Measurements from ENCODE around the gene ARID5B.

Gene ARID5B

DNA sequence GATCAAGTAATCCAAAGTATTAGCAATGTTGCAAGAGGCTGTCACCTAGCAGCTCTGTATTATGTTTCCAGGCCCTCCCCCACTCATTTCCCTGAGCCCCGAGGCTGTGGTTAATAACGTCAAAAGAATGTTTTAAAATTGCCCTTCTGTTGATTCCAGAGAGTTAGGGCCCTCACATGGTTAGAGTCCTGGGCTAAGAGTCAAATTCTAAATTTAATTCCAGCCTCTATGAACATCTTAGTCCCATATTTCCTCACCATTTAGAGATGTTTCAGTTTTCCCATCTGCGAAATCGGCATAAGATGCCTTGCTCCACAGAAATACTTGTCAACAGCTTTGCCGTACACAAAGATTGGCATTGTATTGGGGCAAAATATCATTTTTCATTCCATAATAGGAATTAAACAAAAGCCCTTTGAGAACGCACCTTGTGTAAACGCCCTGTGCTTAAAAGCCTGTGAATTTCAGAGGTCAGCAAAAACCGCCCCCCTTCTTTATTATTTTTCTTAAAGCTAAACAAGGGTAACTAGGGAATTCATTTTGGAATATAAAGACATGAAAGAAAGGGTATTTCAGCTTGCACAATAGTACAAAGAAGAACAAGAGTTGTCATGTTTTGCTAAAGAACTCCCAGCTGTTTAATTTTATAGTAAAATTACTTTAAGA is 135.8 kb downstream of the ARID5B start:
- DNase-seq: no peak

DNA sequence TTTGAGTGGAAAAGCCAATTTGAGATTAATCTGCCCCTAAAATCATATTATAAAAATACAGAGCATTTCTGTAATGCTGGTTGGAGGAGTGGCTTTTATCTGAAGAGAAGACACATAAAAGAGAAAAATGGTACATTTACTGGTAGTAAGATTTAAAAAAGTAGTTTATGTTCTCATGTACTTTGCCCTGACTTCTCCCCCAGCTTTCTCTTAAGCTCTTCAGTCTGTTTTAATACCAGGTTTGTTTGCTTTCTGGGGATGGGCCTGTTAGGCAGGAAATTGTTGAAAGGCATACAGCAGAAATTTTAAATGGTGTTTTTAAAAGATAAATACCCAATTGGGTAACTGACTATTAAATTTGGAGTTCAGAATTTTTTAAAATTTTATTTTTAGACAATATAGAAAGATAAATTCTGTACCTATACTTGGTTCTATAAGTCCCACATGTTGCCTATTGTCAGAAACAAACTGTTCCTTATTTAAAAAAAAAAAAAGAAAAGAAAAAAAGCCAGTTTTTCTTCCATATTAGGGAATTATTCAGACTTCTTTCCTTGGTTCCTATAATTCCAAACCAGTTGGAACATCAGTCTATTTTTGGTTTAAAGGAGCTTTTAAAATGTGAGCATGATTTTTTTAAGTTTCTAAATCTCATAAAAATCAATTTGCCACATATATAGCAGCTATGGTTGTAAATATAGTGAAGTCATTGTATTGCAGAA is 136.6 kb downstream of the ARID5B start:
- DNase-seq: no peak

DNA sequence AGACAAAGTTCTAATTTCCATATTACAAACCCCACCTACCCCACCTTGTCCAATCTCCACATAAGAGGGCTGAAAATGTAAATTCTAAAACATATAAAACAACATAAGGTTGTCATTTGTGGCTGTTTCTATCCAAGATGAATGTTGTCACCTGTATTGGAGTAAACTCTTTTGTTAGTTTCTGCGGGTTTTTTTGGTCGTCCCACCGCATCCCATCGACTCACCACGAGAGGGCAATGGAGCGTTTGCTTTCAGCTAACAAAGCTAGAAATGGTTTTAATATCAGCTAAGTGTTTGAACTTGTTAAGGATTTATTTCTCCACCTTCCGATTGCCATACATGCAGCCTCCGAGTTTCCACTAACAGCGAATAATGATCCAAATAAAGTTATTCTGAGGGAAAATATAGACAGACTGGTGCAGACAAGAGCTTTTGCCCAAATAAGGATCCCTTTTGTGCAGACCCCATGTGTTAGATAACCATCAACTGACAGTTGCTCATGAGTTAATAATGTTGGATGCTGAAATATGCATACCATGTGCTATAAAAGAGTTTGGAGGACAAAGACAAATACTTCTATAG is 137.2 kb downstream of the ARID5B start:
- peak; percentile 51 to 87 for DNase-seq

DNA sequence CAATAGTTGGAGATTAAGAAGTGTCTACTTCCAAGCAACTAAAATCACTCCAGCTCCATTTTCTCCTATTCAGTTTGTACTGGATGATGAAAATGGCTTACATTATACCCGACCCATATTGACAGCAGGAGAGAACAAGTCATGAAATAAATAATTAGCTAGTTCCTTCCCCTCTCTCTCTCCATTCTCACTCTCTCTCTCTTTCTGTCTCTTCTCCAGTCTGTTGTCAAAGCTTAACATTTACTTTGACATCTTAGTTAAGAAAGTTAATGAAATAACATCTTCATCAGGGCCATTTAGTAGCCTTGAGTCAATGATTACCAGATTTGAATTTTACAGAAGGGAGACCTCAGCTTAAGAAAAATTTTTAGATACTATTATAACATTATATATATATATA is 138.5 kb downstream of the ARID5B start:
- DNase-seq: no peak

DNA sequence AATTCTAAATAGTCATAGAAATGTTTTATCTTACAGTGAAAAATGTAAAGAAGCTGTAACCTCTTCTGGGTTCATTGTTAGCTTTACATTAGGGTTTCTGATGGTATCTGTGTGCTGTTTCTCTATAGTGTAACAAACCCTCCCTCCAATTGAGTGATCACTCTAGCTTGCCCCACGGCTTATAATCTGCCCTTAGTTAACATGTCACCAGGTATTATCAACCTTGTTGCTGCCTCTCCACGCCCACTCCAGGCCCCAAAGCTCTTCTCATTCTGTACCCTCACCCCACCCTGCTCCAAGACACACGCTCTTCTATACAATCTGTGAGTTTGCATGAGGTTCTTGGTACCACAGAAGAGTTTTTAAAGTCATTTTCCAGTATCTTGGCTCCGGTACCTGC is 139.4 kb downstream of the ARID5B start:
- DNase-seq: no peak

DNA sequence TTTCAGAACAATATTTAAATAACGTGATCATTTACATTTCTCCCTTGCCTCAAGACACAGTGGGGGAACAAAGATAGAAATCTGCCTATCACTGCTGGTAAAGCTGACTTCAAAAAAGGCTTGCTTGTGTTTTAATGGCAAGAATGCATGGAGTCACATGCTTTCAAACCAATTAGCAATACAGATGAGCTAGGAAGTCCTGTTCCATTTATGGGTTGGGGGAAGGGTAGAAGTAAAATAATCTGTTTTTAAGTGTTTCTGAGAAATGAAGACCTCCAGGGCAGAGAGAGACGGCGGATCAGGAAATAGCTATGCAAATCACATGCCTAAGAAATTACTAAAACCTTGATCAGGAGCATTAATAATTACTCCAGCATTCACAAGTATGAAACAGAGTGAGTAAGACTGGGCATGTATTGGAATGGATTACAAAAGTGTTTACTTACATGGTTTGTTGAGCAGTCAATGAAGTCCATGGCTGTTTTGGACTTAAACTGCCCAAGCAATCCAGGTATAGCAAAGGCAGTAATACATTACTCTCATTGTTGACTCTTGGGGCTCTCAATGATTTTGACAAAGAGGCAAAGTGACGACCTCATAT is 142.0 kb downstream of the ARID5B start:
- DNase-seq: no peak

DNA sequence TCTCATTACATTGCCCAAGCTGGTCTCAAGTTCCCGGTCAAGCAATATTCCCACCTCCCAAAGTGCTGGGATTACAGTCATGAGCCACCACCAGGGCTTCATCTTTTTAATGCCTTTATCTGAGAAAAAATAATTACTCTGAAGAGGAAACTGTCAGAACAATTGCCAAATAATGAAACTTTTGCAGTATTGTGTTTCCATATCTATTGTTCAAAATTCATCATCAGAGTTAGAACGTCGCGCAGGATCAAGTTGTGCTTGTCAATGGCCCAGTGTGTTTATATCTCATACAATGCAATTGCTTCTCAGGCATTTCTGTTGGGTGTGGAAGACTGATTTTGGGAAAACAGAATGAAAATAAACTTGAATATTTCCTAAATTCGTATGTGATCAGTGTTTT is 143.1 kb downstream of the ARID5B start:
- peak; percentile 39 to 63 for DNase-seq

DNA sequence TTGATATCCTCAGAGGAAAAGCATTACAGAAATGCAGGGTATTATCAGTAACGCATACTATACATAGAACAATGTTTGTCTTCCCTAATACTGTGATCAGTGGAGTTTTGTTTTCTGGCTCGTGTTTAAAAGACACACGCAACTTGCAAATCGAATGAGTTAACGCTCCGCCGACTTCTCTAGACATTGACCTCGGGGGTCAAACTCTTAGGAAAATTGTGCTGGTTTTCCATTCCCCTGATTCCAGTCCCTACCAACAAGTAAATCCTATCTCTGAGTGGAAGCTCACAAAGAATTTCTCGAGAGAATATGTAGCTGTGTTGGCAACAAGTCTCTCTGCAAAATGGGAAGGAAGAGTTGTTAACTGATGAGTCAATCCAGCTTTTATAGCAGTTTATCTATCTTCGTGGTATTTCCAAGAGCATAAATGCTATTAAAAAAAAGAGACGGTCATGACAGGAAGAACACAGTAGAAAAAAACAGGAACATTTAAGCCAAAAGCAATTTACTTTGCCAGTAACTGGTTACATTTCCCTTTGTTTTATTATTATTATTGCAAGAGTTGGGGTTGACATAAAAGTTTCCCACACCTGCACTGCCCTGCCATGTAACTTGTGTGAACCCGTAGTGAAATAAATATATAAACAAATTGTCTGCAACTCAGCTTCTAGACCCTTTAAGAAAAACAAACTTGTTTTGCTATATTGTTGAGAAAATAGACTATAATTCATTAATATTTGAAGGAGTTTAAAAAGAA is 144.4 kb downstream of the ARID5B start:
- peak; percentile 68 to 75 for DNase-seq

DNA sequence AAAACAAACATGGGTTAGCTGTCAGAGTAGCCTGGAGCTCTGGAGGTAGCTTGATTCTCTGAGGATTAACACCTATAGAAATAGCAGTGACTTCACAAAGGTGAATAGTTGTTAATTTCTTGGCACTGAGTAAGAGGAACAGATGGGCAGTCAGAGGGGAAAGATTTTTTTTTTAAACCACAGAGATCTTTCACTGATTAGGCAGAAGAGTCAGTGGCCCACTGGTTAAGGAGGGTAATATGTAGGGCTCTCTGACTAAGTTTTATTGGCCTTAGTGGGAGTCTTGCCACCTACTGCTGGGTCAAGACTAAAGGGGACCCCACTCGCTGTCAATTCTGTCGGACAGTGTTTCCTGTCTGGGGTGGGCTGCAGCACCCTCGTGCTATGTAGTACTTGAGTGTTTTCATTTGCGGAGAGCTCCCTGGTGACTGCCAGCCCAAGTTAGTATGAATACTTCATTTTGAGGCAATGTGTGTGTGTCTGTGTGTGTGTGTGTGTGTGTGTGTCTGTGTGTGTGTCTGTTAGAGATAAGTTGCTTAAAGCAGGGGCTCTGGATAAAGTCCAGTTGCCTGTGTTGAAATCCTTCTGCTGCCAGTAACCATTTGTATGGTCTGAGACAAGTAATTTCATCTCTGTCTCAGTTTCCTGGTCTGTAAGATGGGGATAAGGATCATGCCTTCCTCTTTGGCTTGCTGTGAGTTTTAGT is 145.2 kb downstream of the ARID5B start:
- DNase-seq: no peak

DNA sequence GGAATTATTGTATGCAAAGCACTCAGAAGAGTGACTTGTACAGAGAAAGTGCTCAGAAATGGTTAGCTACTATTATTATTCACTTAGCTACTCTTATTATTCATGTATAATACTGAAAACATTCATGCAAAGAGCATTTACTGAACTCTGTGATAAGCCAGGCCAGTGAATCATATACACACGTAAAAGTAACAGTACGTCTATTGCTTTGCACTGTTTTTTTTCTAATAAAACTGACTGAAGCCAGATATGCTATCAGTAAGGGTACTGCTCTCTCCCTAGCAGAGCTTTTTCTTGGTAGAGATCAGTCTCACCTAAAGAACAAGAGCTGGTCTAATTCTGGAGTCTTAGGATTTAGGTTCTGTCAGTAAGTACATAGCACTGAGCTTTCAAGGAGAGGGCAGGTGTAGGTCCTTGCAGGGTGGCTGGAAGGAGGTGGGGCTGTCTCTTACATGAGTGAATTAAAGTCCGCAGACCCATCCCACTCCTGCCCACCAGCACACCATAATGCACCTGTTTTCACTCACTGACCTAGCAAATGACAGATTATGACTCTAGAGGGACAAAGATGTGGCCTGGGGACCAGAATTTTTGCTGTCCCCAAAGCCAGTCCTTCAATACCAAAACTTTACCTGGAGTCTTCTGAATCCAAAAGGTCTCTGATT is 145.9 kb downstream of the ARID5B start:
- no peak for DNase-seq

DNA sequence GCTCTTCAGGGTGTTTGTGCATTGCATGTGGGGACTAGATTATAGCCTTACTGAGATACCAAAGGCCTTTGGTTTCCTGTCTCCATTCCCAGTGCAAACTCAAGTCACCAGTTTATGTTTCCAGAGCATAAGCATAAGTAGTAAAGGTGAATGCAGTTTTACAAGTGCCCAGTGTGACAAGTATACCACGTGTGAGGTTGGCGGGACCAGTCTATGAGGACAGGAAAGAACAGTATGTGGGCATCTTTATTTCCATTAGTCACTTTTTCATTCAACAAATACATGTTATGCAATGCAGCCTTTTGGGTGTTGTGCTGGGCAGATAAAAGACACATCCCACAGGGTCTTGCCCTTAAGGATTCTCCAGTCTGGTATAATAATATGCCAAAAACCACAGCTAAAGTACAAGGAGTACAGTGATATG is 146.5 kb downstream of the ARID5B start:
- DNase-seq: peak; percentile 43 to 60

DNA sequence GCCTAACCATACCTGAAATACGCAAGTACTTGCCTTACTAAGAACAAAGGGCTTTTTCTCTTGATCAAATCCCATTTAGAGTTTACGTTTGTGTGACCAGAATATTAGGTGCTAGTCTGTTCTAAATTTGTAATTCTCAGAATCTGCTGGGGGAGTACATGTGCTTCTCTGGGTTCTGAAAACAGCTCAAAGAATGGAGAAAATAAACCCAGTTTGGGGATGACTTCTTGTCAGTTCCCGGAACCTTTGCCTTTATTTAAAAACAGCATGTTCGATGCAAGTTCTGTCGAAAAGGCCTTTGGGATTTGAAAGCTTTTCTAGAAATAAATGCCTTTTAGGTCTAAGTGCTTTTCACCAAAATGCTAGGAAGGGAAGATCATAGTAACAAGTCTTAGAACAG is 147.0 kb downstream of the ARID5B start:
- no peak for DNase-seq

DNA sequence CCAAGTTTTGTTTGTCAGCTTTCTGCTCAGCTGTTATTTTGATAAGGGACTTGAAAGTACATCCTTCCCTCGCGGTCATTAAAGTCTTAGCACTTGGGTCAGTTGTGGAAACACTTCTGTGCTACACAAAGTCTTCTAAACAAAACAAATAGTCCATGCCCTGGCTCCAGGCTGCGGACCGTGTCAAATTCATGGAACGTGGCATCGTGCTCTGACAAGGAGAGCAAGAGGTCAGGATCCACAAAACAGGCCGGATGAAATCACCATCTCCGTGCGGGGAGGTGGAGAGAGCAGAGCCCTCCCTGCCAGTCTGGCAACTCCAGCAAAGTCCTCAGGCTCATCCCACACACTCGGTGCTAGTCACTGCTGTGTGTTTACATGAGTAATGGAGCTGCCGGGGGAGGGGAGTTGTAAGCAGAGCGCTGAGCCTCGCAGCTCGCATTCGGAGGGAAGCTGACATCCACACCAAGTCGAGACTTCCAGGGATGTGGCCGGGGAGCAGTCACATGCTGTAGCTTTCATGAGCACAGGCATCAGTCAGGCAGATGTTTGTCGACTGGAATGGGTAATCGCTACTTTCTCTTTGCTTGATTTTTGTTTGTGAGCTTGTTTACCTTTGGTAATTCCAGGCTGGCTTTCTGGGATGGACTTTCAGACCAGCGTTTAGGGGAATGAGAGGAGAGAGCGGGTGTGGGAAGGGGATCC is 147.6 kb downstream of the ARID5B start:
- DNase-seq: peak; percentile 90 to 99

DNA sequence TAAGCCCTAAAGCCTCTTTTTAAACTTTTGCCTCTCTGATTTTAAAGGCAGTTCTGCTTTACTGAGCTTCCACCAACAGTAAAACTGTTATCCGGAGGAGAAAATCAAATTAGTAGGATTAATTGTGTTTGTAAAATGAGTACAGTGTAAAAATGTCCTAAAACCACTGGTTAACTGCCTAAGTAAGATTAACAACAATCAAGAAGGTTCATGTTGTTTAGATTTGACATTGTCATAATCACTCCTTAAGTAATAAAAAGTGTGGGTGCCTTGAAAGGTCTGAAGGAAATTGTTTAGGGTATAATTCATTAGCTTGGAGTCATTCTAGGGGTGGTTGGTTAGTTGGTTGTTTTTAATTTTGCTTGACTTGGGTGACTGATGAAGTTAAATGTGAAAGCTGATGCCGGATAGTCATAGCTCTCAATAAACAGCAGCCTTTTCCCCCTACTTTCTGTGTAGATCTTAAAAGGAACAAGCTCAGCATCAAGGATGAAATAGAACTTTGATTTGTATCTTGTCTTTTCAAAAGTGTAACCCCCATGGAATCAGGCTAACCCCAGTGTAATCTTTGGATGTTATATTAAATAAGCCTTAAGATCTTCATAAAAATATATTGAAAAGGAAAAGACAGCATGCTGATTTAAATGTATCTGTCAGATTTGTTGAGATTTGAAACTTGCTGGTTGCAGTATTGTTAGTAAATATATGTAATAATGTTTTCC is 148.3 kb downstream of the ARID5B start:
- DNase-seq: no peak

DNA sequence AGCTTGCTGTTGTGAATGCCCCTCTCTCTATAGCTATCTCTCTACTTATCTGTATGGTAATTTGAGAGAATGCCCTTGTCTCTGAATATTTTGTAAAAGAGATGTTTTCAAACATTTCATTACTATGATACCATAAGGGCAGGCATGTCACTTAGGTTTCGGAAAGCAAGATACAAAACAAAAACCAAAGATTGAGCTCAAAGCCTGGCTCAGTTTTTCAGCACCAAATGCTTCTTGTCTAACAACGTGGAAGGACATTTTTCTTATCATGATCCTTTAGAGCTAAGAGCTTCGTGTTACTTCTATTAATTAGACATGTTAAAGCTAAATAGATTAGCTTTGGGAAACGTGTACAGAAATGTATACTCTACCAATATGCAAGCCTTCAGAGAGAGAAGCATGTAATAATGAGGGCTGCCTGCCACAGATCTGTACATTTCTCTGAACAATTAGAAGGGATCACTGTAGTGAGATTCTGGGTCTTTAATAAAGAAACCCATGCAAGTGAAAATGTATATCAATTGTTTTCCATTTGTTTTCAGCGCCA is 148.9 kb downstream of the ARID5B start:
- DNase-seq: no peak

DNA sequence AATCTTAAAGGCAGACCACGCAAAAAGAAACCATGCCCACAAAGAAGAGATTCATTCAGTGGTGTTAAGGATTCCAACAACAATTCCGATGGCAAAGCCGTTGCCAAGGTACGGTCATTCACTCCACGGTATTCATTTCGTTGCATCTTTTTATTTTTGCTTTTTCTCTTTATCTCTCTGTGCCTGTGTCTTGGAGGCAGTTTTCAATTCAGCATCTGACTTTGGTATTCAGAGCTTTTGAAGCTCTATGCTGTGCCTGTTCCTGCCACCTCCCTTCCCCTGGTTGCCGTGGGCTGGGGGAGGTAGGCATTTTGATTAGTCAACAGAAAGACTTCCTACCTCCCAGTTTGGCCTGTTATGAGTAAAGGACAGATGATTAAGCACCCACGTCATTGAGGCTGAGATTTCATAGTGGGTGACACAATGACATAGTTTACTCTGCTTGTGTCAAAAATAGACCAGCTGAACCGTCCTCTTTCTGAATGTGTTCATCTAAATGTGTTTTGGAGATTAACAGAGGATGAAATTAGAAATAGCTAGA is 149.5 kb downstream of the ARID5B start:
- DNase-seq: peak; percentile 92 to 93

DNA sequence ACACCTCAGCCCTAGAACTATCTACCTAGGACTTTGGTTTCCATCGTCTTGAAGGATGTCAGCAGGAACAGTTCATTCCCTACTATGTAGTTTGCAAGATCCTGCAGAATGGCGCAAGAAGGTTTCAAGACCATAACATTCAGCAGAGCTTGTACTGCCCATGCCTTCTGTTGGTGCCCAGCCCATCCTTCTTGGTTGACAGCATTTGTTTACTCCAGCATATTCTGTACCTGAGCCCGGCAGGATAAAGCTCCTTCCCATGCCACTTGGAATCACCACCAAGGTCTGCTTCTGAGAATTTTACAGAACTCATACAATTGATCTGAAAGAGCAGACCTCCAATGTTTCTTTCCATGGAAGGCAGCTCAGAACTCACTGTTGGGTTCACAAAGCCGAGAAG is 150.8 kb downstream of the ARID5B start:
- DNase-seq: no peak

DNA sequence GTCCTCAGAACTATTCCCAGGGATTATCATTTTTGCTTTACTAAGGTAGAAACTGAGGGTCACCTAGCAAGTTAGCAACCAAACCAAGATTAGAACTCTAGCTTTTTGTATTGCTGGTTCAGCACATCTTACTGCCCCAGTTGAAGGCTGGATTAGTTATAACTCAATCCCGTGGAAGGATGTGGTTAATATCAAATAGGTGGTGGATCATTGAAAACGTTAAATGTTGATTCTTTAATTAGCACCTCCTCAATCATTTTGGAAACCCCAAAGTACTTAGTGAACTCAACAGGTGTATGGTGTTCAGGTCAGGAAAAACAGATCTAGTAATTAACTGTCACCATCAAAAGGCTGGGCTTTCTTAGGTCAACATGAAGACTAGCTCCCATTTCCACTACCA is 152.4 kb downstream of the ARID5B start:
- DNase-seq: no peak

DNA sequence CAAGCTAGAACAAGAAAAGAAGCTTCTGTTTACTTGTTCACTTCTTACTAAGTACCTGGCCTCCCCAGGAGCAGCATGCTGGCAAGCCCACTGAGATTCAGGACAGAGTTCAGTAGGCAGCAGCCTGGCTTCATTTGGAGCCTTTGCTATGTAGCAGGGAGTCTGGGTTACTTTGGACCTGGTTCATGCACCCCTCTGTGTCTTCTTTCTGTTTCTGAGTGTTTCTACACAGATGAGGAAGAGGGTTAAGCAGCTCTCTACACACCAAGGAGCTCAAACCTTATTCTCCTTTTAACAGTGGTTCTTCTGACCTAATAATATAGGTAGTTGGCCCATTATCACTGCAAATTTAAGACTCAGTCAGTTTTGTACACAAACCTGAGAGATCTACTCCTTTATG is 152.9 kb downstream of the ARID5B start:
- DNase-seq: no peak

DNA sequence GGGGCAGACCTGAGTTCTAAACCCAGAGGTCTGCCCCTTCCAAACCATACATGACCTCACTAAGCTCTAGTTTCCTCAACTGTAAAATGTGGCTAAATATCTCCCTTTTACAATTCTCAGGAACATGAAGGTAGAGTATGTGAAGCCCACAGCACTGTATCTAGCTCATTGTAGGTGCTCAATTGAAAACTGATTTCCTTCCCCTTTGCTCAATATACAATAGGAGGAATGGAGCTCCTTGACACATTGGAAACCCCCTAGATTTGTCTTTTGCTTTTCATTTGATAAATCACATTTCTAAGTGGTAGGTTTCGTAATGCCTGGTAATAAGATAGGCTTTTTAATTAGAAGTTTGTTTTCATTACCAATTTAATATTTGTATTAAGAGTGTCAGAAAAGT is 153.3 kb downstream of the ARID5B start:
- peak; percentile 53 to 69 for DNase-seq
